ENCODE data around the gene ERGIC1.

Gene ERGIC1

GRCh38 chr5:172870291-172870714, 36.3 kb downstream of the ERGIC1 start:
- Histone ChIP-seq H3K4me3 (ENCODE audit: low read length in 2 of 2) (no peak overlapping the region), H3K18ac (ENCODE audit: low read length) (peak overlapping the region; percentile 42), H3K4ac (ENCODE audit: low read length) (no peak overlapping the region), H2BK120ac (ENCODE audit: low read depth, low read length) (no peak overlapping the region), H2BK5ac (ENCODE audit: low read length) (no peak overlapping the region), H3K27me3 (ENCODE audit: control insufficient read depth in 3 of 3, insufficient read depth in 3 of 3, low read depth in 1 of 3, low read length in 3 of 3) (no peaks in the 10 kb centered on the region), H3K9me3 (replicated peaks in 1 of 2; ENCODE audit: control insufficient read depth in 2 of 2, insufficient read depth in 1 of 2, low read depth in 1 of 2, low read length in 2 of 2) (no peaks in the 10 kb centered on the region), H2AK5ac (ENCODE audit: low read depth, low read length) (no peak overlapping the region), H2BK15ac (ENCODE audit: low read length) (no peak overlapping the region), H2AFZ (ENCODE audit: low read length) (peak overlapping the region; percentile 21), H3K23ac (ENCODE audit: low read depth, low read length, poor library complexity) (no peak overlapping the region), H4K91ac (ENCODE audit: low read depth, low read length, poor library complexity) (no peak overlapping the region), H3K9ac (ENCODE audit: low read depth, low read length, poor library complexity) (no peak overlapping the region), H3K27ac (replicated peaks; ENCODE audit: low read length) (no peak overlapping the region), H3K79me1 (ENCODE audit: low read depth, low read length) (peaks cover 9% of the 10 kb centered on the region), H3K14ac (ENCODE audit: low read length) (no peak overlapping the region), H3K4me2 (ENCODE audit: insufficient read depth, low read length, poor library complexity, severe bottlenecking) (no peak overlapping the region), H3K4me1 (ENCODE audit: control insufficient read depth in 2 of 2, insufficient read depth in 1 of 2, low read depth in 1 of 2, low read length in 2 of 2) (peaks cover 35 to 67% of the 10 kb centered on the region in 2 donors), H2BK12ac (ENCODE audit: low read length) (no peak overlapping the region), H4K8ac (ENCODE audit: low read depth, low read length) (no peak overlapping the region), H3K36me3 (replicated peaks in 1 of 2; ENCODE audit: control insufficient read depth in 2 of 2, insufficient read depth in 2 of 2, low read length in 2 of 2) (no peaks in the 10 kb centered on the region)
- no peak for DNase-seq (ENCODE audit: low spot score)
- no CpG with 5 or more reads among the region's 4 CpGs for WGBS, 2 donors (ENCODE audit: extremely low coverage in 2 of 2, insufficient read length in 2 of 2, insufficient replicate concordance in 1 of 2)

- peaks cover 35 to 71% of the 10 kb centered on the region in 2 donors for H3K4me1 ChIP-seq (ENCODE audit: control insufficient read depth in 2 of 2, insufficient read depth in 1 of 2, low read depth in 1 of 2, low read length in 2 of 2)
- no peaks in the 10 kb centered on the region for H3K9me3 ChIP-seq (replicated peaks in 1 of 2; ENCODE audit: control insufficient read depth in 2 of 2, insufficient read depth in 1 of 2, low read depth in 1 of 2, low read length in 2 of 2)
These were observed 36.8 kb downstream of the ERGIC1 start for GRCh38 chr5:172870715-172871461.

DNA sequence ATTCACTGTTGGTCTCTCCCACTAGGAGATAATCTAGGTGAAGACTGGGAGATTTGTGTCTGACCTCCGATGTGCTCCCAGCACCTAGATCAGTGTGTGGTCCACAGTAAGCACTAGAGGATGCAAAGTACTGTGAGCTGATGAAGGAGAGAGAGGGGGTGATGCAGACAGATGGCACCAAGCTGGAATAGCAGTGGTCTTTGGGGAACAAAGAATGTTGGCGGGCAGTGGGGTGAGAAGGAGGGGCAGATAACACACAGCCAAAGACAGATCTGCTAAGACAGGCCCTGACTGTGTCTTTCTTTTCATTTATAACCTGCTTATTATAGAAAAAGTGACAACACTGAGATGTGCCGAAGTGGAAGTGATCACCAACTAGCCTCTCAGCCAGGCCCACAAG, 37.5 kb downstream of the ERGIC1 start:
- no peak overlapping the region for H3K27ac ChIP-seq (replicated peaks; ENCODE audit: low read length)

More at GRCh38 chr5:172870715-172871461, 36.8 kb downstream of the ERGIC1 start:
- no peak overlapping the region for H4K8ac ChIP-seq (ENCODE audit: low read depth, low read length)
- peak overlapping the region; percentile 21 for H2AFZ ChIP-seq (ENCODE audit: low read length)
- no CpG with 5 or more reads among the region's 20 CpGs for WGBS, 2 donors (ENCODE audit: extremely low coverage in 2 of 2, insufficient read length in 2 of 2, insufficient replicate concordance in 1 of 2)
- no peak overlapping the region for H3K23ac ChIP-seq (ENCODE audit: low read depth, low read length, poor library complexity)
- no peak overlapping the region for H3K27ac ChIP-seq (replicated peaks; ENCODE audit: low read length)
- H3K14ac ChIP-seq (ENCODE audit: low read length), result no peak overlapping the region
- H3K27me3 ChIP-seq (ENCODE audit: control insufficient read depth in 3 of 3, insufficient read depth in 3 of 3, low read depth in 1 of 3, low read length in 3 of 3), result no peaks in the 10 kb centered on the region
- no peak overlapping the region for H4K91ac ChIP-seq (ENCODE audit: low read depth, low read length, poor library complexity)
- no peak overlapping the region for H2BK15ac ChIP-seq (ENCODE audit: low read length)
- H2AK5ac ChIP-seq (ENCODE audit: low read depth, low read length), result peak overlapping the region; percentile 34
- peaks cover 9% of the 10 kb centered on the region for H3K79me1 ChIP-seq (ENCODE audit: low read depth, low read length)
- H3K4me3 ChIP-seq (ENCODE audit: low read length in 2 of 2), result peak overlapping the region in 1 of 2 donors; percentile 3
- H3K18ac ChIP-seq (ENCODE audit: low read length), result peak overlapping the region; percentile 42
- no peak overlapping the region for H2BK120ac ChIP-seq (ENCODE audit: low read depth, low read length)
- no peak overlapping the region for H2BK5ac ChIP-seq (ENCODE audit: low read length)
- no peaks in the 10 kb centered on the region for H3K36me3 ChIP-seq (replicated peaks in 1 of 2; ENCODE audit: control insufficient read depth in 2 of 2, insufficient read depth in 2 of 2, low read length in 2 of 2)
- peak overlapping the region; percentile 4 for H3K9ac ChIP-seq (ENCODE audit: low read depth, low read length, poor library complexity)
- no peak overlapping the region for H3K4ac ChIP-seq (ENCODE audit: low read length)
- H3K4me2 ChIP-seq (ENCODE audit: insufficient read depth, low read length, poor library complexity, severe bottlenecking), result no peak overlapping the region
- H2BK12ac ChIP-seq (ENCODE audit: low read length), result no peak overlapping the region
- no peak for DNase-seq (ENCODE audit: low spot score)

GRCh38 chr5:172871982-172872381, 37.9 kb downstream of the ERGIC1 start:
- no peak overlapping the region for H3K4me3 ChIP-seq (ENCODE audit: low read length in 2 of 2)
- DNase-seq (ENCODE audit: low spot score), result no peak
- H3K4me2 ChIP-seq (ENCODE audit: insufficient read depth, low read length, poor library complexity, severe bottlenecking), result no peak overlapping the region
- H3K36me3 ChIP-seq (replicated peaks in 1 of 2; ENCODE audit: control insufficient read depth in 2 of 2, insufficient read depth in 2 of 2, low read length in 2 of 2), result no peaks in the 10 kb centered on the region
- H3K27ac ChIP-seq (replicated peaks; ENCODE audit: low read length), result no peak overlapping the region
- no peaks in the 10 kb centered on the region for H3K9me3 ChIP-seq (replicated peaks in 1 of 2; ENCODE audit: control insufficient read depth in 2 of 2, insufficient read depth in 1 of 2, low read depth in 1 of 2, low read length in 2 of 2)
- no peak overlapping the region for H3K4ac ChIP-seq (ENCODE audit: low read length)
- peaks cover 32 to 70% of the 10 kb centered on the region in 2 donors for H3K4me1 ChIP-seq (ENCODE audit: control insufficient read depth in 2 of 2, insufficient read depth in 1 of 2, low read depth in 1 of 2, low read length in 2 of 2)
- H2BK15ac ChIP-seq (ENCODE audit: low read length), result no peak overlapping the region
- H3K9ac ChIP-seq (ENCODE audit: low read depth, low read length, poor library complexity), result no peak overlapping the region
- H3K23ac ChIP-seq (ENCODE audit: low read depth, low read length, poor library complexity), result no peak overlapping the region
- H3K79me1 ChIP-seq (ENCODE audit: low read depth, low read length), result peaks cover 9% of the 10 kb centered on the region
- WGBS, 2 donors (ENCODE audit: extremely low coverage in 2 of 2, insufficient read length in 2 of 2, insufficient replicate concordance in 1 of 2), result no CpG with 5 or more reads among the region's 5 CpGs
- H3K27me3 ChIP-seq (ENCODE audit: control insufficient read depth in 3 of 3, insufficient read depth in 3 of 3, low read depth in 1 of 3, low read length in 3 of 3), result no peaks in the 10 kb centered on the region
- no peak overlapping the region for H4K8ac ChIP-seq (ENCODE audit: low read depth, low read length)
- H3K14ac ChIP-seq (ENCODE audit: low read length), result no peak overlapping the region
- no peak overlapping the region for H2BK5ac ChIP-seq (ENCODE audit: low read length)
- H2AFZ ChIP-seq (ENCODE audit: low read length), result no peak overlapping the region
- no peak overlapping the region for H2BK120ac ChIP-seq (ENCODE audit: low read depth, low read length)
- H3K18ac ChIP-seq (ENCODE audit: low read length), result no peak overlapping the region
- no peak overlapping the region for H4K91ac ChIP-seq (ENCODE audit: low read depth, low read length, poor library complexity)
- H2BK12ac ChIP-seq (ENCODE audit: low read length), result no peak overlapping the region
- no peak overlapping the region for H2AK5ac ChIP-seq (ENCODE audit: low read depth, low read length)

More for the DNA sequence above, 37.5 kb downstream of the ERGIC1 start:
- Histone ChIP-seq H3K14ac (ENCODE audit: low read length) (no peak overlapping the region), H3K36me3 (replicated peaks in 1 of 2; ENCODE audit: control insufficient read depth in 2 of 2, insufficient read depth in 2 of 2, low read length in 2 of 2) (no peaks in the 10 kb centered on the region), H3K18ac (ENCODE audit: low read length) (no peak overlapping the region), H3K79me1 (ENCODE audit: low read depth, low read length) (peaks cover 9% of the 10 kb centered on the region), H3K27me3 (ENCODE audit: control insufficient read depth in 3 of 3, insufficient read depth in 3 of 3, low read depth in 1 of 3, low read length in 3 of 3) (no peaks in the 10 kb centered on the region), H2AFZ (ENCODE audit: low read length) (no peak overlapping the region), H3K23ac (ENCODE audit: low read depth, low read length, poor library complexity) (no peak overlapping the region), H3K4me2 (ENCODE audit: insufficient read depth, low read length, poor library complexity, severe bottlenecking) (no peak overlapping the region), H3K4me1 (ENCODE audit: control insufficient read depth in 2 of 2, insufficient read depth in 1 of 2, low read depth in 1 of 2, low read length in 2 of 2) (peaks cover 35 to 73% of the 10 kb centered on the region in 2 donors), H3K9me3 (replicated peaks in 1 of 2; ENCODE audit: control insufficient read depth in 2 of 2, insufficient read depth in 1 of 2, low read depth in 1 of 2, low read length in 2 of 2) (no peaks in the 10 kb centered on the region), H2BK15ac (ENCODE audit: low read length) (no peak overlapping the region), H3K9ac (ENCODE audit: low read depth, low read length, poor library complexity) (no peak overlapping the region), H2BK12ac (ENCODE audit: low read length) (no peak overlapping the region), H2AK5ac (ENCODE audit: low read depth, low read length) (no peak overlapping the region), H2BK5ac (ENCODE audit: low read length) (no peak overlapping the region), H2BK120ac (ENCODE audit: low read depth, low read length) (no peak overlapping the region), H3K4me3 (ENCODE audit: low read length in 2 of 2) (no peak overlapping the region), H4K8ac (ENCODE audit: low read depth, low read length) (no peak overlapping the region), H4K91ac (ENCODE audit: low read depth, low read length, poor library complexity) (no peak overlapping the region), H3K4ac (ENCODE audit: low read length) (no peak overlapping the region)
- no peak for DNase-seq (ENCODE audit: low spot score)
- WGBS, 2 donors (ENCODE audit: extremely low coverage in 2 of 2, insufficient read length in 2 of 2, insufficient replicate concordance in 1 of 2), result no CpG with 5 or more reads among the region's 3 CpGs
